ENCODE results near the gene SIX5. TPM values are rescaled to one million over a fixed set of nuclear protein-coding genes. Genes with fewer than 3 reads are reported as not detected.
A peak's percentile ranks its signal among the peaks of the same experiment; 100 is the strongest.
"Not testable (repeated sequence)": the region's sequence is repeated elsewhere in the genome, so short reads cannot be mapped to it uniquely, and the experiment has no call there.

The SIX5 gene
- total RNA-seq, 1 donor from 2014 or later, result 20.6 TPM

GRCh38 chr19:45739498-45740439, 29.3 kb downstream of the SIX5 start:
- H3K9me3 ChIP-seq, result no peaks in the 10 kb centered on the region

GRCh38 chr19:45733160-45733810, 35.8 kb downstream of the SIX5 start, which contains the start of gene MEIOSIN:
Gene MEIOSIN, plus strand, starts transcription at chr19:45733439. Its CDS starts 1,938 bp downstream, at chr19:45735377.
- Histone ChIP-seq H3K36me3 (no peaks in the 10 kb centered on the region), H3K4me1 (peaks cover 21% of the 10 kb centered on the region), H3K9me3 (no peaks in the 10 kb centered on the region), H3K27ac (no peak within 1 kb of the TSS), H3K27me3 (no peaks in the 10 kb centered on the region), H3K4me3 (no peak within 1 kb of the TSS)
- intact Hi-C loops (cut with DNase I), result no loop called here
- no peak for TF ChIP-seq POLR2AphosphoS5 (IDR thresholded peaks at IDR 0.05; ENCODE audit: insufficient read depth in 1 of 2, low read depth in 1 of 2)
- no peak for TF ChIP-seq POLR2A (IDR thresholded peaks at IDR 0.05)
- TF ChIP-seq CTCF (IDR thresholded peaks at IDR 0.05), result no peak
- no peak for DNase-seq (ENCODE audit: extremely low spot score in 2 of 2)

More at GRCh38 chr19:45739498-45740439, 29.3 kb downstream of the SIX5 start:
- Histone ChIP-seq H3K27ac (no peak overlapping the region), H3K4me1 (no peaks in the 10 kb centered on the region), H3K36me3 (no peaks in the 10 kb centered on the region), H3K4me3 (no peak overlapping the region), H3K27me3 (no peaks in the 10 kb centered on the region)
- no peak for TF ChIP-seq CTCF (IDR thresholded peaks at IDR 0.05)
- TF ChIP-seq POLR2AphosphoS5 (IDR thresholded peaks at IDR 0.05; ENCODE audit: insufficient read depth in 1 of 2, low read depth in 1 of 2), result no peak
- no peak for TF ChIP-seq POLR2A (IDR thresholded peaks at IDR 0.05)
- intact Hi-C loops (cut with DNase I), result no loop called here
- DNase-seq (ENCODE audit: extremely low spot score in 2 of 2), result no peak

- Histone ChIP-seq H3K27me3 (no peaks in the 10 kb centered on the region), H3K27ac (peak within 1 kb of the TSS; percentile 68), H3K4me3 (peak within 1 kb of the TSS; percentile 63 to 83), H3K36me3 (no peaks in the 10 kb centered on the region), H3K4me1 (peaks cover 31% of the 10 kb centered on the region), H3K9me3 (no peaks in the 10 kb centered on the region)
- intact Hi-C loops (cut with DNase I), result no loop called here
- TF ChIP-seq POLR2AphosphoS5 (IDR thresholded peaks at IDR 0.05; ENCODE audit: insufficient read depth in 1 of 2, low read depth in 1 of 2) (peak; percentile 92 to 100), POLR2A (IDR thresholded peaks at IDR 0.05) (peak in 1 of 2 donors; percentile 62), CTCF (IDR thresholded peaks at IDR 0.05) (no peak)
- peak in 1 of 2 donors; percentile 96 for DNase-seq (ENCODE audit: extremely low spot score in 2 of 2)
These were observed 38.4 kb downstream of the SIX5 start, which contains the start of gene FBXO46 for GRCh38 chr19:45730368-45731288. Gene FBXO46, minus strand, starts transcription at chr19:45730896. Its CDS starts 17,401 bp downstream, at chr19:45713495.

- no peak for DNase-seq (ENCODE audit: extremely low spot score in 2 of 2)
- Histone ChIP-seq H3K36me3 (no peaks in the 10 kb centered on the region), H3K4me1 (peaks cover 34% of the 10 kb centered on the region), H3K27ac (peak overlapping the region; percentile 68), H3K27me3 (no peaks in the 10 kb centered on the region), H3K9me3 (no peaks in the 10 kb centered on the region), H3K4me3 (peak overlapping the region; percentile 63 to 83)
- TF ChIP-seq CTCF (IDR thresholded peaks at IDR 0.05) (no peak), POLR2A (IDR thresholded peaks at IDR 0.05) (no peak), POLR2AphosphoS5 (IDR thresholded peaks at IDR 0.05; ENCODE audit: insufficient read depth in 1 of 2, low read depth in 1 of 2) (no peak)
- intact Hi-C loops (cut with DNase I), result no loop called here
These were observed 39.2 kb downstream of the SIX5 start for GRCh38 chr19:45729800-45730290.

GRCh38 chr19:45728683-45729082, 40.4 kb downstream of the SIX5 start:
- peaks cover 34% of the 10 kb centered on the region for H3K4me1 ChIP-seq
- intact Hi-C loops (cut with DNase I); H3K27me3 ChIP-seq; H3K4me3 ChIP-seq; H3K27ac ChIP-seq; H3K9me3 ChIP-seq; H3K36me3 ChIP-seq; DNase-seq (ENCODE audit: extremely low spot score in 2 of 2): not testable (repeated sequence)

- H3K4me1 ChIP-seq, result peaks cover 28% of the 10 kb centered on the region
- H3K36me3 ChIP-seq; H3K9me3 ChIP-seq; DNase-seq (ENCODE audit: extremely low spot score in 2 of 2); H3K4me3 ChIP-seq; intact Hi-C loops (cut with DNase I); H3K27me3 ChIP-seq: not testable (repeated sequence)
- H3K27ac ChIP-seq, result peak overlapping the region; percentile 10
These were observed 49.0 kb downstream of the SIX5 start for GRCh38 chr19:45720065-45720464.
